ENCODE measurements around the gene RPL22. TPM values are rescaled to one million over a fixed set of nuclear protein-coding genes. Genes with fewer than 3 reads are reported as not detected.

RPL22 gene
- total RNA-seq, 1 experiment from 2014 or later: 456 TPM

GRCh38 chr1:6218375-6219164, 19.2 kb upstream of the RPL22 start:
- ChIA-PET POLR2A (interaction anchor here (1.9 kb wide), 1 partner anchor 12 kb away, joined by 4 read pairs; the partner anchor contains the start of gene RNF207), CTCF (interaction anchor here (6.5 kb wide), 1 partner anchor 13 kb away, joined by 44 read pairs; the partner anchor contains the start of gene RNF207), RAD21 (ENCODE audit: low non-redundant PET in 1 of 2, low total read pairs in 2 of 2, uncharacterized antibody in 2 of 2, unreplicated experiment in 2 of 2) (no interaction called here)
- Histone ChIP-seq H2AFZ (ENCODE audit: low read depth, low read length, poor library complexity, severe bottlenecking) (no peak overlapping the region), H3K9me3 (ENCODE audit: control insufficient read depth in 1 of 2, insufficient read depth in 1 of 2, low read depth in 1 of 2, low read length in 2 of 2) (no peaks in the 10 kb centered on the region), H3K36me3 (ENCODE audit: control insufficient read depth in 1 of 2, insufficient read depth in 2 of 2, low read length in 2 of 2) (peaks cover 2 to 27% of the 10 kb centered on the region in 2 experiments; a peak in 2 of 4 replicates), H4K20me1 (ENCODE audit: insufficient read depth) (no peaks in the 10 kb centered on the region; the same call in 1 of the 2 replicates), H3K9me2 (ENCODE audit: insufficient read depth) (no peaks in the 10 kb centered on the region), H3K27ac (ENCODE audit: low read depth, low read length) (peak overlapping the region; percentile 89), H3K27me3 (ENCODE audit: insufficient read depth, low read length) (no peaks in the 10 kb centered on the region), H3K4me1 (ENCODE audit: control insufficient read depth in 1 of 2, insufficient read depth in 2 of 2, low read length in 2 of 2) (peaks cover 49 to 58% of the 10 kb centered on the region in 2 experiments), H3K4me2 (ENCODE audit: low read length) (peak overlapping the region; percentile 80), H3K4me3 (replicated peaks in 1 of 2; ENCODE audit: low read depth in 1 of 2, low read length in 2 of 2) (no peak overlapping the region; a peak in 1 of 4 replicates), H3K9ac (ENCODE audit: low read length) (peak overlapping the region; percentile 67; the same call in 1 of the 2 replicates), H3K79me2 (ENCODE audit: insufficient read depth, low read length) (peaks cover 12% of the 10 kb centered on the region; the same call in 1 of the 2 replicates)
- ATAC-seq (no peak), DNase-seq (ENCODE audit: low read depth, low spot score) (no peak)
- no TSS peak for BruUV-seq (replicated peaks)
- TF ChIP-seq EZH2phosphoT487 (IDR thresholded peaks at IDR 0.05; ENCODE audit: borderline replicate concordance) (no peak), SIN3A (IDR thresholded peaks at IDR 0.05; ENCODE audit: low read depth) (no peak)
- intact Hi-C loops (cut with micrococcal nuclease): no loop called here

GRCh38 chr1:6212193-6212959, 13.0 kb upstream of the RPL22 start:
- Histone ChIP-seq H3K9me3 (ENCODE audit: control insufficient read depth in 1 of 2, insufficient read depth in 1 of 2, low read depth in 1 of 2, low read length in 2 of 2) (no peaks in the 10 kb centered on the region), H3K4me1 (ENCODE audit: control insufficient read depth in 1 of 2, insufficient read depth in 2 of 2, low read length in 2 of 2) (peaks cover 0 to 6% of the 10 kb centered on the region in 2 experiments; a peak in 3 of 4 replicates), H3K79me2 (ENCODE audit: insufficient read depth, low read length) (peaks cover 9% of the 10 kb centered on the region; the same call in 1 of the 2 replicates), H3K36me3 (ENCODE audit: control insufficient read depth in 1 of 2, insufficient read depth in 2 of 2, low read length in 2 of 2) (peaks cover 0 to 33% of the 10 kb centered on the region in 2 experiments; a peak in 2 of 4 replicates), H2AFZ (ENCODE audit: low read depth, low read length, poor library complexity, severe bottlenecking) (no peak overlapping the region), H3K27ac (ENCODE audit: low read depth, low read length) (no peak overlapping the region), H3K9me2 (ENCODE audit: insufficient read depth) (no peaks in the 10 kb centered on the region), H4K20me1 (ENCODE audit: insufficient read depth) (no peaks in the 10 kb centered on the region), H3K4me3 (replicated peaks in 1 of 2; ENCODE audit: low read depth in 1 of 2, low read length in 2 of 2) (no peak overlapping the region), H3K9ac (ENCODE audit: low read length) (no peak overlapping the region), H3K4me2 (ENCODE audit: low read length) (no peak overlapping the region), H3K27me3 (ENCODE audit: insufficient read depth, low read length) (no peaks in the 10 kb centered on the region)
- DNase-seq (ENCODE audit: low read depth, low spot score) (no peak), ATAC-seq (no peak)
- ChIA-PET CTCF (no interaction called here), RAD21 (ENCODE audit: low non-redundant PET in 1 of 2, low total read pairs in 2 of 2, uncharacterized antibody in 2 of 2, unreplicated experiment in 2 of 2) (no interaction called here), POLR2A (no interaction called here)
- intact Hi-C loops (cut with micrococcal nuclease): no loop called here
- TSS peak; percentile 12 for BruUV-seq (replicated peaks)
- TF ChIP-seq EZH2 (IDR thresholded peaks at IDR 0.05) (no peak), REST (IDR thresholded peaks at IDR 0.05; ENCODE audit: low read depth) (no peak), ZBTB33 (IDR thresholded peaks at IDR 0.05; ENCODE audit: extremely low read depth, insufficient replicate concordance, low read length) (no peak), FOSL1 (IDR thresholded peaks at IDR 0.05; ENCODE audit: low read depth) (no peak), POLR2A (IDR thresholded peaks at IDR 0.05; ENCODE audit: borderline replicate concordance, extremely low read depth, insufficient read depth, insufficient read length) (no peak), SP1 (IDR thresholded peaks at IDR 0.05; ENCODE audit: low read depth) (no peak)
